GM10248 (cell line): ENCODE results near the gene GBP7.
A peak's percentile ranks its signal among the peaks of the same experiment; 100 is the strongest.

Experiments
- CTCF ChIA-PET: fragments of 300-600 bp; sonication (Branson Sonifier 250); formaldehyde crosslinking; extraction: SDS; loops from one replicate; lab custom pipeline; 2021; ENCODE audit warnings: antibody characterized with exemption; lab: Yijun Ruan, JAX
- POLR2A ChIA-PET: fragments of 350-650 bp; sonication (Branson Sonifier 250); formaldehyde crosslinking; extraction: SDS; loops from one replicate; lab custom pipeline; 2020; ENCODE audit warnings: antibody characterized with exemption; lab: Yijun Ruan, JAX
- DNase-seq: peaks from one replicate; pipeline ENCODE4 v3.0.0; 2012; ENCODE audit errors: extremely low spot score
- CTCF ChIP-seq: IDR thresholded peaks from 2 replicates; pipeline ENCODE4 v1.5.1; 2012; ENCODE audit warnings: mild to moderate bottlenecking, low read depth; ENCODE audit errors: extremely low read depth, missing control alignments, control extremely low read depth

The GBP7 gene

GRCh38 chr1:89203166-89203565 is 27.4 kb upstream of the GBP7 start:
- ChIA-PET POLR2A (no interaction called here), CTCF (interaction anchor here (1.6 kb wide), 1 partner anchor 10 kb away, joined by 5 read pairs; no protein-coding TSS in a partner anchor)
- no peak for TF ChIP-seq CTCF
- no peak for DNase-seq

GRCh38 chr1:89201106-89201794 is 25.4 kb upstream of the GBP7 start:
- ChIA-PET POLR2A (no interaction called here), CTCF (interaction anchor here (1.6 kb wide), 1 partner anchor 11 kb away, joined by 5 read pairs; no protein-coding TSS in a partner anchor)
- no peak for TF ChIP-seq CTCF
- DNase-seq = peak; percentile 18

- CTCF ChIA-PET = no interaction called here
- POLR2A ChIA-PET = no interaction called here
- DNase-seq = no peak
- no peak for TF ChIP-seq CTCF
Measured at GRCh38 chr1:89200663-89201062, 24.9 kb upstream of the GBP7 start.

- ChIA-PET CTCF (interaction anchor here (1.4 to 1.6 kb wide), 2 partner anchors 119 to 159 kb away, joined by 3 to 5 read pairs; no protein-coding TSS in a partner anchor), POLR2A (no interaction called here)
- DNase-seq = peak; percentile 26
Measured at GRCh38 chr1:89199525-89200031, 23.8 kb upstream of the GBP7 start.

GRCh38 chr1:89198491-89199072 is 22.8 kb upstream of the GBP7 start, which contains the start of gene GBP4:
TSS of gene GBP4 (minus strand) at chr1:89198942. CDS start at chr1:89198834, 108 bp downstream.
- CTCF ChIA-PET = interaction anchor here (0.8 to 1.6 kb wide), 7 partner anchors 9 to 201 kb away, joined by 3 to 5 read pairs (median 3); no protein-coding TSS in a partner anchor
- peak; percentile 48 for DNase-seq
- TF ChIP-seq CTCF = no peak
- POLR2A ChIA-PET = no interaction called here

More at GRCh38 chr1:89199525-89200031, 23.8 kb upstream of the GBP7 start:
- TF ChIP-seq CTCF = no peak

GRCh38 chr1:89198081-89198480 is 22.3 kb upstream of the GBP7 start:
- CTCF ChIA-PET = interaction anchor here (0.8 to 1.6 kb wide), 6 partner anchors 9 to 200 kb away, joined by 3 to 5 read pairs (median 4); no protein-coding TSS in a partner anchor
- no peak for DNase-seq
- POLR2A ChIA-PET = no interaction called here
- TF ChIP-seq CTCF = no peak
